Limb (tissue), 2 donors: ENCODE results near the gene BOK.

Experiments
- DNase-seq, 2 donors: peaks; one replicate each; pipeline ENCODE4 v3.0.0-alpha.2; 2016; ENCODE audit errors: extremely low spot score in 2 of 2

BOK gene

DNA sequence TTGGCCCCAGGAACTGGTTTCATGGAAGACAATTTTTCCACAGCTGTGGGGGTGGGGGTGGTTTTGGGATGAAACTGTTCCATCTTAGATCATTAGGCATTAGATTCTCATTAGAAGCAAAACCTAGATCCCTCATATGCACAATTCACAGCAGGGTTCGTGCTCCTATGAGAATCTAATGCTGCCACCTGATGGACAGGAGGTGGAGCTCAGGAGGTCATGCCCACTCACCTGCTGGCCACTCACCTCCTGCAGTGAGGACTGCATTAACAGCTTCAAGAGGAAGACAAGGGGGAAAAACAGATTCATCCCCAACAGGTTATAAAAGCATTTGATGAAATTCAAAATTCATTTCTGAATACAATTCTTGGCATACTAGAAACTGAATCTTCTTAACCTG is 39.9 kb downstream of the BOK start:
- DNase-seq, result no peak

DNA sequence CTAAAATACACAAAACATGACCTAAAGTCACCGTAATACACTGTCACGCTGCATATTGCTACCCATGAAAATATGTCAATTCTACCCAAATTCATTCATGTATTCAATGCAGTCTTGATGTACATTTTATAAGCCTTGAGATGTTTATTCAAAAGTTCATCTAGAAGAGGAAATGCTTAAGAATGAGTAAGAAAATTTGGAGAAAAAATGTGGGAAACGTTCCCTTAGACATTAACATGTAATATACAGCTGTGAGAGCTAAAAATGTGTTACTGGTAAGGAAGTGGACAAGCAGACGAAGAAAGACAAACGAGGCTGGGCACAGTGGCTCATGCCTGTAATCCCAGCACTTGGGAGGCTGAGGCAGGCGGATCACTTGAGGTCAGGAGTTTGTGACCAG is 41.1 kb downstream of the BOK start:
- DNase-seq, result no peak

DNA sequence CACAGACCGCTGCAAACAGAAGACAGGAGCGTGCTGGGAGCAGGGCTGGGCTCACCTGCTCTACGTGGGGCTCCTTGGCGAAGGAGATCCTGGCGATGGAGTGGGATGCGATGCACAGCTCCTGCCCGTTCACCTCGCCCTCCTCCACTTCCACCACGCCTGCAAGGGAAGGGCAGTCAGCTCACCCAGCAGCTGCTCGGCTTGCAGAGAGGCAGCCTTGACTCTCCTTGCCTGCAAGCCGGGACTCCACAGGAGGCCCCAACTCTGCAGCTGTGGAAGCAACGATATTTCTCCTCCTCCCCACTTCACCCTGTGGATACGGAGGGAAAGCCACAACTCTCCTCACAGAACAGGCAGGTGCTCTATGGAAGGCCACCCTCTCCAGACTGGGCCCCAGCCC is 43.3 kb downstream of the BOK start:
- no peak for DNase-seq

DNA sequence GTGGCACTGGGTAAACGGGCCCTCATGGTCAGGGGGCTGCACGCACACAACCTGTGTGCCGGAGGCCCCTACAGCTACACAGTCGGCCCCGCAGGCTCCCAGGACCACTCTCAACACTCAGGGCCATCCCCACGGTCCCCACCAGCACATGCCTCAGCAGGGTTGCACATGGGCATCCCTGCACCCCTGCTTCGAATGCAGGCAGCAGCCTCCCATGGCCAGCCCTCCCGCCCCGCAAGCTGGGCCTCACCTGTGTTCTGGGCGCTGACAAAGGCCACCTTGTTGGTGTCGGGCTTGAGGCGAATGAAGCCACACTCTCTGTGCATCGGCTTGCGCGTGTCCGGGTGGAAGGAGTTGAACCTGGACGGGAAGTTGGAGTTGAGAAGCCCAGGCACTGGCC is 44.2 kb downstream of the BOK start:
- DNase-seq, result no peak

DNA sequence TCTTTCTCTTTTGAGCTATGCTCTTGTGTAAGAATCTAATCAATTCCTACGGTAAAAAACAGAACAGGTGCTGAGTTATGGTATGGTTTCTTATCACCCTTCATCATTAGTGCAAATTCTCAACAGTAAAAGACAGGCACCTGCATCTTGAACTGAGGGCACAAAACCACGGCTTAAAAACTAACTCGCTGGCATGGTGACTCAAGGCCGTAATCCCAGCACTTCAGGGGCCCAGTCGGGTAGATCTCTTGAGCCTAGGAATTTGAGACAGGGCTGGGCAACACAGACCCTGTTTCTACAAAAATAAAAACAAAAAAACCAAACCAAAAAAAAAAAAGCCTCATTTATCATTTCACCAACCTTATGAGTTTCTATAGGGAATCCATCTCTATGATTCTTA is 45.1 kb downstream of the BOK start:
- no peak for DNase-seq

DNA sequence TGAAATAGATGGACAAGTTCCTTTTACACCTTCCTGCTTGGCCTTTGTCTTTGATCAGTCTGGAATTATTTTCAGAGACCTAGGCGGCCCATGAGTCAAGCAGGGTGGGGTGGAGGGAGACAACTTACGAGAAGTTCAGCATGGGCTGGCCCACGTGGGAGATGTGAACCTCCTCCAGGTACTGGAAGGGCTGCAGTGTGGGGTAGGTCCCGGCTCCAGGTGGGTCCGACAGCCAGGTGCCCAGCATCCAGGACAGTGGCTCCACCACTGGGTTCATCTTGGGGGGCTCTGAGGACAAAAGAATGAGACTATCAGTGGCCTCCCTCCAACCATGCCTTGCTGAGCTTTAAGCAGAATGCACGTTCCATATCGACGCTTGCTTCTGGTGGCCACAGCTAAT is 47.6 kb downstream of the BOK start:
- no peak for DNase-seq

DNA sequence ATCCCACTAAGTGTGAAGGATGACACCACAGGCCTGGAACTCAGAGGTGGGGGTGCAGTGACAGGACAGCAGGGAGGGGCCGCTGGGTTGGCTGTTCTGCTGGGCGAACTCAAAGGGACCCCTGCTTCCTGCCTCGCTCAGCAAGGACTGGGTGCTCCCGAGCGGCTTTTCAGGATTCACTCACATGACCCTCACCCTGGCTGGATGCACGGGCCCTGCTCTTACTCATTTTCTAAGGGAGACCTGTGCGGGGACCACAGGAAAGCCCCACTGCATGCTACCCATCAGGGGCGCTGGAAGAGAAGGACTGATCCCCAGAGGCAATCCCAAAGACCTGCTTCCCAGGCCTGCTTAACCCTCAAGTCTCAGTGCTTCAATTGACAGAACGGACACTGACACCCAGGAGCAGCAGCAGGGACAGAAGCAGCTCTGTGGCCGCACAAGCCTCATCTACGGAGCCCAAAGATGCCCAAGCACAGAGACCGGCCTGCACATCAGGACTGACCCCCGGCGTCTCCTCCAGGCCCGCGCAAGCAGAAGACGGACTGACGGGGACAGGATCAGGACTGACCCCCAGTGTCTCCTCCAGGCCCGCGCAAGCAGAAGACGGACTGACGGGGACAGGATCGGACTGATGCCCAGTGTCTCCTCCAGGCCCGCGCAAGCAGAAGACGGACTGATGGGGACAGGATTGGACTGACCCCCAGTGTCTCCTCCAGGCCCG is 48.8 kb downstream of the BOK start:
- DNase-seq, result no peak

DNA sequence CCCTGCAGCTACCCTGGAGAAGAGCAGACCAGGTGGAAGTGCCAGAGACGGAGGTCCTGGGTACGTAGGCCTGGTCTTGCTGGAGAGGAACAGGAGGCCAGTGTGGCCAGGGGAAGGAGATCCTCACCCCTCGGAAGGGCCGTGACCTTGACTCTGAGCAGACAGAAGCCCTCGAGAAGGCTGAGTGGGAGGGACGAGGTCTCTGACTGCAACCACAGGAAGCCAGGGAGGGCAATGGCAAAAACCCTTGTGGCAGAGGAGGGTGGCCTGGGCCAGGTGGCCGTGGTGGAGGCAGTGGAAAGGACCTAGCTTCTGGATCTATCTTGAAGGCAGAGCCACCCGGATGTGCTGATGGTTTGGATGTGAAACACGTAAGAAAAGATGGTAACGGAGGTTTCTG is 50.3 kb downstream of the BOK start:
- no peak for DNase-seq

DNA sequence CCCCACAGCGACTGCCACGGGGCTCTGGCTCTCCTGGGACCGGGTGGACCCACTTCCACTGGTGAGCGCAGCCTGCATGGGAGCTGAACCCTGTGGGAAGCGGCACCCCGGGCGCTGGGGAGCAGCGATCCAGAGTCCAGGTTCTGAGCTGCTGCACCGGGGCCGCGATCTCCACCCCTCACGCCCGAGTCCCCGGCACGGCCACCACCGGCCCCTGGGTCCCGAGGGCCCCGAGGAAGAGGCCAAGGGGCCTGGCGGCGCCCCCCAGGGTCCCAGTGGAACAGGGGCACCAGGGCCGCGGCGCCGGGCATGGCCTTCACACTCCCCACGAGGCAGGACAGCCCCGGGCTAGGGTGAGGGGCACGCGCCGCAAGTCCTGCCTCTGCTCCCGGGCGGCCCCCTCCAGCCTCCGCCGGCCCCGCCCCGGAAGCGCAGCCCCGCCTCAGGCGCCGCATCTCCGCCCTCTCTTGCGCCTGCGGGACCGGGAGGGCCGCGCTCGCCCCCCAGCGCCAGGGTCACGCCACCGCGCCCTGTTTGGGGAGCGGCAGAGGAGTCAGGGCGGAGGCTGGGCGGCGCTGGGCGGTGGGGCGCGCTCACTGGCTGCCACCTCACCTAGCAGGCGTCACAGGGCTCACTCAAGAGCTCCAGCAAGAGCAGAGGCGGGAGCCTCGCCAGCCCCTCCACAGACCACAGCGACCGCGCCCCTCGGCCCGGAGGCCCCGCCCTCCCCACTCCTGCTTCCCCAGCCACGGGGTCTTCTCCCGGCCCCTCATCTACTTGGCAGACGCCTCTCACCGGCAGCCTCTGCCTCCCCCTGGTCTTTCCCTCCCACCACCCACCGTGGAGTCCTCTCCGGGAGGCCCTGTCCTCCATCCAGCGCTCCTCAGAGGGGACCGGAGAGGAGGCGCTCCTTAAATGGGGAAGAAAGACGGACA is 51.6 kb downstream of the BOK start:
- DNase-seq, result peak; percentile 73 to 86

DNA sequence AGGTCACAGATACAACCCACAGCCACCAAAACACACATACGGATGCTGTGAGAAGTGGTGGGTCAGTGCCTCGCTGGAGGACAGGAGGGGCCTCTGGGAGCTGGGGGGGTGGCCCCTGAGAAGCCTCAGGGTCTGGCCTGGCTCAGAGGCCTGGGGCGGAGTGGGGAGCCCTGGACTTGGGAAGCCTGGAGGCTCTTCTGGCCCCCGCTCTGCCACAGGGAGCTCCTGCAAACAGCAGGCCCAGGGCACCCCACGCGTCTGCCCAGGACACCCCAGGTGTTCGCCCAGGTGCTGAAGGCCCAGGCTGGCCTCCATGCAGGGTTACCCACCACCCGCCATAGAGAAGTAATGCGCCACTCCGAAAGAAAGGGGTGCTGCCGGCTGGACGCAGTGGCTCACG is 52.5 kb downstream of the BOK start:
- DNase-seq, result no peak

DNA sequence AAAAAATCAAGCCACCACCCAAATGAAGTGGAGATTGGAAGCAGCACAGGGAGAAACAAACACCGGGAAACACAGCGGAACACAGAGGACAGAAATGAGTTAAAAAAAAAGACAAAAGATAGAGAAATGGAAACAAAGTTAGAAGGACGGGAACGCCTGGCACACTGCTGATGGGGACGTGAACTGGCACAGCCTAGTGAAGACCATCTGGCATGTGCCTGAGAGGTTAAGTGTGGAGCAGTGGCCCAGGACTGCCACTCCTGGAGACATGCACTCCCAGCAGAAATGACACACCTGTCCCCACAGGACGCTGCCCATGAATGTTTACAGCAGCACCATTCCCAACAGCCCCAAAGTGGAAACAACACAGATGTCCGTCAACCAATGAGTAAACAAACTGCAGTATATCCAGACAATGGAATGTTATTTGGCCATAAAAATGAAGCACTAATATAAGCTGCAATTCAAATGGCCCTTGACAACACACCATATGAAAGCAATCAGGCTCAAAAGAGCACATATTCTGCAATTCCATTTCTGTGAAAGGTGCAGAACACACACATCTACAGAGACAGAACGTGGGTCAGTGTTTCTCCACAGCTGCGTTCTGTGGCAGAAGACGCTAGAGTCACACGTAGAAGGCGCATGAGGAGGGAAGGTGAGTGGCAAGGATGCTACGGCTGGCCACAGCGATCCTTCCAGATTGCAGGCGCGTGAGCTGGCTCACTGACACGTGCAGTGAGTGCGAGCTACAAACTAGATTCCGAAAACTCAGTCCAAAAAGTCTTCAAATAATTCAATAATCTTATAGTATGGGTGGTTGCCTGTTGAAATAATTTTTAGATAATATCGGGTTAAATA is 53.8 kb downstream of the BOK start:
- DNase-seq, result no peak

DNA sequence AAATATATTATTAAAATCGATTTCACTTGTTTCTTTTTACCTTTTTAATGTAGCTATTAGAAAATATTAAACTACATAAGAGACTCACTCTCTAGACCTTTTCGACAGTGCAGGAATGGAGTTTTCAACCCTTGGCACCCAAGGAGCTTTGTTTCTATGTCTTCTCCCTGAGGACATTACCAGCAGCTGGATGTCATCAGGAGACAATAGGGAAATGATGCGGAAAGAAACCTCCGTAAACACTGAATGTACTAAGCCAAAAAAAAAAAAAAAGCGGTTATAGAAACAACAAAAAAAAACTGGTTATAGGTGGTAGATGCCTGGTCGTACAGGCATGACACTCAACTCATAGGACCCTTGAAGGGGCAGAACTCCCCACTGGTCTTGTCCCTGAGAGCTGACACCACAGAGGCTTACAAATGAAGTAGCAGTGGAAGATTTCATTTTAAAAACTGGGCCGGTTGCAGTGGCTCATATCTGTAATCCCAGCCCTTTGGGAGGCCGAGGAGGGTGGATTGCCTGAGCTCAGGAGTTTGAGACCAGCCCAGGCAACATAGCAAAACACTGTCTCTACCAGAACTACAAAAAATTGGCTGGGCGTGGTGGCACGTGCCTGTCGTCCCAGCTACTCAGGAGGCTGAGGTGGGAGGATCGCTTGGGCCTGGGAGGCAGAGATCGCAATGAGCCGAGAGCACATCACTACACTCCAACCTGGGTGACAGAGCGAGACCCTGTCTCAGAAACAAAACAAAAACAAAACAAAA is 54.7 kb downstream of the BOK start:
- DNase-seq, result no peak

DNA sequence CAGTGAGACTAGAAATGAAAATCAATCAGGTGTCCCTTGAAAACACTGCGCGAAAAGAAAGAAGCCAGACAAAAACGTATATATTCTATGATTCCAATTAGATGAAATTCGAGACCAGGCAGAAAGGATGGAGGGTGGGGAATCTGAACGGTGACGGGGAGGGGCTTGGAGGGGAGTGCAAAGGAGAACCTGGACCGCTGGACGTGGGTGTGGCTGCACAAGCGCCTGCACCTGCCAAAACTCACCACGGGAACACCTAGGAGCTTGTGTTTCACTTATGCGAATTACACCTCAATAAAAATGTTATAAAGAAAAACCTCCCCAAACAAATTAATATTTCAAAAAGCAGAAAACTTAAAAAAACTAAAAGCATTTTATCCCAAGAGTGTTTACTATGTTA is 56.5 kb downstream of the BOK start:
- DNase-seq, result no peak

DNA sequence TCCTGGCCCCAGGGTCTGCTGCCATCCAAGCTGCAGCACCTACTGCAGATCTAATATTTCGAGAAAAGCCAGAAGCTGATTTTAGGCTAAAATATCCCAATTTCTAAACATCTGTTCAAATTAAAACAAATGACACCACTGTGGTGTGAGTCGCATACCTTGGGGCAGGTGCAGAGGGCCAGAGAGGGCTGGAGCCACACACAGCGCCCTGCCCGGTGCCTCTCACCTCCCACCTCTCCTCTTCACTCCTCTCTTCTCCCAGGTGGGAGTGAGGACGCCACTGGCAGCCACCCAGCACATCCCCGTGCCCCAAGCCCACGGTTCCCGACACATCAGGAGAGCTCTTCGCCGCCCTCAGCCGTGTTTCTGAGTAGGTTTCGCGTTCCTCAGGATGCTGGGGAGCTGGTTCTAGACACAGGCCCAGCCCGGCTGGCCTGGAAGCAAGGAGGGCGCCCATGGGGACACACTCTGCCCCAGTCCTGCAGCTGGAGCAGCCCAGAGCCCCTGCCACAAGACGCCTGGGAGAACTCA is 57.0 kb downstream of the BOK start:
- DNase-seq, result no peak

DNA sequence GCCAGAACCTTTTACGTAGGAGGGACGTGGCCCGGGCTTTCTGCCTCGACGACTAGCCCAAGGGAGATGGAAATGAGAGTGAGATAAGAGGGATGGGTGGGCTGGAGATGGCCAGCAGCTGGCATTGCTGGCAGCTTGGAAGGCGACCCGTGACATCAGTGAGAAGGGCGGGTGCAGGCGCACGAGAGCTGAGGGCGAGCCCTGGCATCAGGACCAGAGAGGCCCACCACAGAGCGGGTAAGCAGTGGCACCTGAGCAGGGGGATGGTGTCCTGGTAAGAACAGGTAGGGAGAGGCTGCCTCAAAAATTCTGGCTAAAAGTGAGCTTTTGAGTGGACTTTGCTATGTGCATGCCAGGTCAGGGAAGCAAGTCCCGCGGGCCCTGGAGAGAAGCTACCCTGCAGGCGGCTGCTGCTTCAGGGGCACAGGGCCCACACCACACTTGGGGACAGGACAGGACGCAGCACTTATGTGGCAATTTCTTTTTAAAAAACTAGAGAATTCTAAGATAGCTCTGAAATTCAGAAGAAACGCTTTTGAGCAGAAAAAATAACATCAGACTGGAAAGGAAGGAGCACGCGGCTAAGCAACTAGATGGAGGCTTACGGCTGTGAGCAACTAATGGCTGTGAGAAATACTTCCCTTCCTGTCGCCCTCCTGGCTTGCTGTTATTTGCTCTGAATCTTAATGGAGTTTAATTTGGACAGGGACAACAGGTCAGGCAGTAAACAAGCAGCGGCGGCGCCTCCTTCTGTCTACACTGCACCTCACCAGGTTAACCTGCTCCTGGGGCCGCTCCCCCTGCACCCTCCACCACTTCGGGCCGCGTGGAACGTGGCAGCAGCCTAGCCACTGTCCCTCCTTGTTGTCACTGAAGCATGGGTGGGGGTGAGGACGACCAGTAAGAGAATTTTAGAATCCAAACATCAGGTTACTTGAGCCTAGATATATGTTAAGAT is 57.9 kb downstream of the BOK start:
- no peak for DNase-seq

DNA sequence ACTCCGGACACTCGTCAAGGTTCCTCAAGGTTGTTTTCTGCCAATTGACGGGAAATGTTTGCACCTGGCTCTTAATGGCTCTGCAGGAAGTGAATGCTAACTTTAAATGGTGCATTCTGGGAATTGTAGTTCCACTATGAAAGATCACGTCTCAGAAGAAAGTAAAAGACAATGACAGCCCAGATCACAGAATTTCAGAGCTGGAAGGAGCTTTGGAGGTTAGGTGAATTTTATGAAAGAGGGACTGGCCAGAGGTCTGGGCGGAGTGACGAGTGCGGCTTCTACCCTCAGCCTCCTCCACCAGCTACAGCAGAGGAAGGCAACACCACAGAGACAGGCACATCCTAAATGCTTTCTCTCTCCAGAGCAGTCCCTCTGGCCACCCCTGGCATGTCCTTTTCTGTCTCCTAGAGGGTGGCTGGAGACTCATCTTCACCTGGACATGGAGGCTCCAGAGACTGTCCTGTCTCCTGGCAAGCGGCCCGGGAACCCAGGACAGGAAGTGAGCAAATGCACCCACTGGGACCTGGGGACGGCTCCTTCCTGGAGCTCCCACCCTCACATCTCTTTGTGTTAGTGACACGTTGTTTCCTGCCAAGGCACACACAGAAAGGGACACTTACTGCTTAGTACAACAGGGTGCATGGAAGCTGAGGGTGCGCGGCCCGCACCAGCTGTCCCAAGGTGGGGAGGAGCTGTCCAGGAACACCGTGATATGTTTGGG is 59.0 kb downstream of the BOK start:
- no peak for DNase-seq

DNA sequence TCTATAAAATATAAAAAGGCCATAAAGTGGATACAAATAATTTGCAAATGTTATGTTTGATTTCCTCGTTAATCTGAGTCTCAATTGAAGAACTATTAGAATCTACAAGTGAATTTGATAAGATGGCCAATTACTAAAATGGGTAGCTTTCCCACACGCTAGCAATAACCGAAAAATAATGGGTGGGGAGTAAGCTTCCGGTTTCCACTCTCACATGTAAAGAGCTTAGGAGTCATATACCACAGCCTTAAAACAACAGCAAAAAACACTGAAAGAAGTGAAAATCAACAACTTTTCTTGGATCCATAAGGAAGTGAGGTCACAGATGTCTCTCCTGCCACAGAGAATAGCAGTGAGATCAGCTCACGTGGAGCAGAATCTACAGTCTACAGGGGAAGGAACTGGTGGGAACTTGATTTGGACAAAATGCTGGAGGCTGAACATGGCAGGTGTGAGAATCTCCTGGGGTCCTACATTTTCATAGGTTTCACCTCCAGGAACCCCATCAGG is 59.8 kb downstream of the BOK start:
- DNase-seq, result no peak

DNA sequence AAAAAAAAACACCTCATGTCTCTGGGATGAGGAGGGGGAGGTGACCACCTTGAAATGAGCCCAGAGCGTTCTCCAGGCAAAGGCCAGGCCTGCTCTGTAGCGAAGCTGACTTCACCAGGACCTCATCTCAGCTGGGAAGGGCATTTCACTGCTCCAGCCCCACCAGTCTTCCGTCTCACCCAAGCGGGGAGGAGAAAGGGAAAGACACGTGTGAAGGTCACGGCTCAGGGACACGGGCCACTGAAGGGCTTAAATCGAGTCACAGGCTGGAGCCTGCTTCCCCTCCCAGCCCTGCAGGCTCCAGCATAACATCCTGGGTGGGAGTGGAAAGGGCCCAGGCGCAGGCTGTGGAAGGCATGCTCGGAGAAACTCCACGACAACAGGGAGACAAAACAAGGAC is 60.3 kb downstream of the BOK start:
- DNase-seq, result no peak
